CD4-positive, alpha-beta T cell treated with Interleukin-21 for 1 hour (primary cell): ENCODE data around the gene S100A12.
"Not testable (repeated sequence)": the region's sequence is repeated elsewhere in the genome, so short reads cannot be mapped to it uniquely, and the experiment has no call there.

Source experiments
- DNase-seq: peaks from one replicate; pipeline ENCODE4 v3.0.0-alpha.2; 2020

The S100A12 gene

GRCh38 chr1:153349363-153350320 is 25.8 kb downstream of the S100A12 start:
- DNase-seq = no peak

- no peak for DNase-seq
Measured at GRCh38 chr1:153348511-153349362, 26.7 kb downstream of the S100A12 start, which contains the start of gene PGLYRP4. Gene PGLYRP4 (minus strand): TSS chr1:153348841. CDS start chr1:153347932, 909 bp downstream.

- no peak for DNase-seq
Measured at GRCh38 chr1:153347856-153348255, 27.6 kb downstream of the S100A12 start.

- DNase-seq = not testable (repeated sequence)
Measured at GRCh38 chr1:153347049-153347448, 28.4 kb downstream of the S100A12 start.

- DNase-seq = no peak
Measured at GRCh38 chr1:153346077-153346723, 29.2 kb downstream of the S100A12 start.

- DNase-seq = no peak
Measured at GRCh38 chr1:153345187-153346076, 30.0 kb downstream of the S100A12 start.

GRCh38 chr1:153344718-153345025 is 30.7 kb downstream of the S100A12 start:
- no peak for DNase-seq

- DNase-seq = no peak
Measured at GRCh38 chr1:153343811-153344717, 31.4 kb downstream of the S100A12 start.

GRCh38 chr1:153343040-153343681 is 32.3 kb downstream of the S100A12 start:
- no peak for DNase-seq

- DNase-seq = no peak
Measured at GRCh38 chr1:153342178-153342577, 33.2 kb downstream of the S100A12 start.

- no peak for DNase-seq
Measured at GRCh38 chr1:153341431-153341934, 33.9 kb downstream of the S100A12 start.

- DNase-seq = no peak
Measured at GRCh38 chr1:153340356-153340755, 35.1 kb downstream of the S100A12 start.

GRCh38 chr1:153339802-153340201 is 35.6 kb downstream of the S100A12 start:
- no peak for DNase-seq

GRCh38 chr1:153337980-153338853 is 37.2 kb downstream of the S100A12 start:
- DNase-seq = no peak

GRCh38 chr1:153336650-153337049 is 38.8 kb downstream of the S100A12 start:
- DNase-seq = no peak

GRCh38 chr1:153333902-153334301 is 41.5 kb downstream of the S100A12 start:
- no peak for DNase-seq

- DNase-seq = no peak
Measured at GRCh38 chr1:153324912-153325311, 50.5 kb downstream of the S100A12 start.
